ENCODE measurements around the gene SPATA17. TPM values are rescaled to one million over a fixed set of nuclear protein-coding genes. Genes with fewer than 3 reads are reported as not detected.

Gene SPATA17
- total and polyA plus RNA-seq, 10 of the 15 experiments (the other 5 are each of a cell fraction or from before 2014, with no cell fraction given), result 0.08 to 0.27 (median 0.11) TPM; not detected in 6

DNA sequence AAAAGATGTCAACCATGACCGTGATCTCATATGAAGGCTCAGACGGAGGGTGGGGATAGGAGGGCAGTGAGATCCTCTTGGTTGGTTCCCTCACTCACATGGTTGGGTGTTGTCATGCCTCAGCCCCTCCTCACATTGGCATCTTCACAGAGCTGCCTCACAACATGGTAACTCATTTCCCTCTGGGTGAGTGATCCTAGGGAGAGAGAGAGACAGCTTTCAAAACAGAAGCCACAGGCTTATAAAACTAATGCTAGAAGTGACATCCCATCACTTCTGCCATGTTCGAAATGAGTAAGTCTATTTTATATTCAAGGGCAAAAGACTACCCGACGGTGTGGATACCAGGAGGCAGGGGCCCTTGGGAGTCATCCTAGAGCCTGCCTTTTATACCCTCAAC, 145.5 kb downstream of the SPATA17 start:
- intact Hi-C loops (cut with micrococcal nuclease; ENCODE audit: unreplicated experiment) (no loop called here), in situ Hi-C loops (cut with MboI) (no loop called here)
- Histone ChIP-seq H2AFZ (ENCODE audit: control insufficient read depth, low read depth, low read length) (no peak overlapping the region), H3K4me2 (ENCODE audit: control insufficient read depth, insufficient read depth) (no peak overlapping the region), H3K79me2 (ENCODE audit: control insufficient read depth, insufficient read depth, low read length) (no peaks in the 10 kb centered on the region), H3K4me1 (ENCODE audit: control insufficient read depth, insufficient read depth, low read length) (no peaks in the 10 kb centered on the region), H4K20me1 (ENCODE audit: control insufficient read depth, insufficient read depth) (no peaks in the 10 kb centered on the region), H3K9me3 (replicated peaks; ENCODE audit: control insufficient read depth, insufficient read depth, low read length) (no peaks in the 10 kb centered on the region), H3K27me3 (replicated peaks in 1 of 2; ENCODE audit: control insufficient read depth in 2 of 2, insufficient read depth in 2 of 2, low read length in 1 of 2) (no peaks in the 10 kb centered on the region), H3K9ac (ENCODE audit: control insufficient read depth, insufficient read depth, low read length) (no peak overlapping the region), H3K27ac (ENCODE audit: control insufficient read depth, insufficient read depth) (no peak overlapping the region), H3K4me3 (no peak overlapping the region), H3K36me3 (ENCODE audit: control insufficient read depth in 2 of 2, insufficient read depth in 2 of 2, low read length in 1 of 2) (no peaks in the 10 kb centered on the region)
- TF ChIP-seq, protein P1, sequence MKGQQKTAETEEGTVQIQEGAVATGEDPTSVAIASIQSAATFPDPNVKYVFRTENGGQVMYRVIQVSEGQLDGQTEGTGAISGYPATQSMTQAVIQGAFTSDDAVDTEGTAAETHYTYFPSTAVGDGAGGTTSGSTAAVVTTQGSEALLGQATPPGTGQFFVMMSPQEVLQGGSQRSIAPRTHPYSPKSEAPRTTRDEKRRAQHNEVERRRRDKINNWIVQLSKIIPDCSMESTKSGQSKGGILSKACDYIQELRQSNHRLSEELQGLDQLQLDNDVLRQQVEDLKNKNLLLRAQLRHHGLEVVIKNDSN (IDR thresholded peaks at IDR 0.05; ENCODE audit: borderline replicate concordance, extremely low read length, insufficient read depth, low read depth, low read length), result no peak
- TF ChIP-seq, protein P2, sequence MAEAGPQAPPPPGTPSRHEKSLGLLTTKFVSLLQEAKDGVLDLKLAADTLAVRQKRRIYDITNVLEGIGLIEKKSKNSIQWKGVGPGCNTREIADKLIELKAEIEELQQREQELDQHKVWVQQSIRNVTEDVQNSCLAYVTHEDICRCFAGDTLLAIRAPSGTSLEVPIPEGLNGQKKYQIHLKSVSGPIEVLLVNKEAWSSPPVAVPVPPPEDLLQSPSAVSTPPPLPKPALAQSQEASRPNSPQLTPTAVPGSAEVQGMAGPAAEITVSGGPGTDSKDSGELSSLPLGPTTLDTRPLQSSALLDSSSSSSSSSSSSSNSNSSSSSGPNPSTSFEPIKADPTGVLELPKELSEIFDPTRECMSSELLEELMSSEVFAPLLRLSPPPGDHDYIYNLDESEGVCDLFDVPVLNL (IDR thresholded peaks at IDR 0.05; ENCODE audit: low read depth, low read length), result no peak
- TF ChIP-seq, protein P3, sequence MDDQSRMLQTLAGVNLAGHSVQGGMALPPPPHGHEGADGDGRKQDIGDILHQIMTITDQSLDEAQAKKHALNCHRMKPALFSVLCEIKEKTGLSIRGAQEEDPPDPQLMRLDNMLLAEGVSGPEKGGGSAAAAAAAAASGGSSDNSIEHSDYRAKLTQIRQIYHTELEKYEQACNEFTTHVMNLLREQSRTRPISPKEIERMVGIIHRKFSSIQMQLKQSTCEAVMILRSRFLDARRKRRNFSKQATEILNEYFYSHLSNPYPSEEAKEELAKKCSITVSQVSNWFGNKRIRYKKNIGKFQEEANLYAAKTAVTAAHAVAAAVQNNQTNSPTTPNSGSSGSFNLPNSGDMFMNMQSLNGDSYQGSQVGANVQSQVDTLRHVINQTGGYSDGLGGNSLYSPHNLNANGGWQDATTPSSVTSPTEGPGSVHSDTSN (IDR thresholded peaks at IDR 0.05; ENCODE audit: insufficient replicate concordance, low read depth, low read length), result no peak
- TF ChIP-seq NFXL1 (IDR thresholded peaks at IDR 0.05; ENCODE audit: borderline replicate concordance), result no peak
- TF ChIP-seq NFIC (IDR thresholded peaks at IDR 0.05; ENCODE audit: low read depth, low read length), result no peak
- no peak for TF ChIP-seq MYC (IDR thresholded peaks at IDR 0.05; ENCODE audit: insufficient read depth, insufficient read length, insufficient replicate concordance, low read length, severe bottlenecking)
- TF ChIP-seq, protein P4, sequence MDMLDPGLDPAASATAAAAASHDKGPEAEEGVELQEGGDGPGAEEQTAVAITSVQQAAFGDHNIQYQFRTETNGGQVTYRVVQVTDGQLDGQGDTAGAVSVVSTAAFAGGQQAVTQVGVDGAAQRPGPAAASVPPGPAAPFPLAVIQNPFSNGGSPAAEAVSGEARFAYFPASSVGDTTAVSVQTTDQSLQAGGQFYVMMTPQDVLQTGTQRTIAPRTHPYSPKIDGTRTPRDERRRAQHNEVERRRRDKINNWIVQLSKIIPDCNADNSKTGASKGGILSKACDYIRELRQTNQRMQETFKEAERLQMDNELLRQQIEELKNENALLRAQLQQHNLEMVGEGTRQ (IDR thresholded peaks at IDR 0.05; ENCODE audit: borderline replicate concordance, low read depth, low read length), result no peak
- TF ChIP-seq PAX8 (IDR thresholded peaks at IDR 0.05), result no peak
- no peak for TF ChIP-seq MXI1 (IDR thresholded peaks at IDR 0.05; ENCODE audit: low read depth, low read length)
- TF ChIP-seq ATF7 (IDR thresholded peaks at IDR 0.05; ENCODE audit: low read depth), result no peak
- no peak for TF ChIP-seq GABPA (IDR thresholded peaks at IDR 0.05; ENCODE audit: low read depth)
- no peak for TF ChIP-seq ZZZ3 (IDR thresholded peaks at IDR 0.05; ENCODE audit: control insufficient read depth, insufficient read length, low read depth)
- TF ChIP-seq MEF2B (IDR thresholded peaks at IDR 0.05; ENCODE audit: partially characterized antibody, poor library complexity, severe bottlenecking), result no peak
- TF ChIP-seq, protein P5, sequence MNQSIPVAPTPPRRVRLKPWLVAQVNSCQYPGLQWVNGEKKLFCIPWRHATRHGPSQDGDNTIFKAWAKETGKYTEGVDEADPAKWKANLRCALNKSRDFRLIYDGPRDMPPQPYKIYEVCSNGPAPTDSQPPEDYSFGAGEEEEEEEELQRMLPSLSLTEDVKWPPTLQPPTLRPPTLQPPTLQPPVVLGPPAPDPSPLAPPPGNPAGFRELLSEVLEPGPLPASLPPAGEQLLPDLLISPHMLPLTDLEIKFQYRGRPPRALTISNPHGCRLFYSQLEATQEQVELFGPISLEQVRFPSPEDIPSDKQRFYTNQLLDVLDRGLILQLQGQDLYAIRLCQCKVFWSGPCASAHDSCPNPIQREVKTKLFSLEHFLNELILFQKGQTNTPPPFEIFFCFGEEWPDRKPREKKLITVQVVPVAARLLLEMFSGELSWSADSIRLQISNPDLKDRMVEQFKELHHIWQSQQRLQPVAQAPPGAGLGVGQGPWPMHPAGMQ (IDR thresholded peaks at IDR 0.05; ENCODE audit: borderline replicate concordance), result no peak
- no peak for TF ChIP-seq ZNF217 (IDR thresholded peaks at IDR 0.05)
- TF ChIP-seq SPI1 (IDR thresholded peaks at IDR 0.05; ENCODE audit: borderline replicate concordance, insufficient read depth, low read depth, low read length), result no peak
- TF ChIP-seq SUZ12 (IDR thresholded peaks at IDR 0.05; ENCODE audit: unreplicated experiment), result no peak
- TF ChIP-seq SMARCA5 (IDR thresholded peaks at IDR 0.05), result no peak
- TF ChIP-seq, protein P6, sequence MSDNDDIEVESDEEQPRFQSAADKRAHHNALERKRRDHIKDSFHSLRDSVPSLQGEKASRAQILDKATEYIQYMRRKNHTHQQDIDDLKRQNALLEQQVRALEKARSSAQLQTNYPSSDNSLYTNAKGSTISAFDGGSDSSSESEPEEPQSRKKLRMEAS (IDR thresholded peaks at IDR 0.05; ENCODE audit: low read depth, low read length), result no peak
- TF ChIP-seq SMAD1 (IDR thresholded peaks at IDR 0.05; ENCODE audit: low read depth, partially characterized antibody), result no peak
- 37% methylated on average over 5 of the region's 5 CpGs for WGBS (ENCODE audit: insufficient coverage, insufficient replicate concordance, low lambda C conversion rate, missing lambda C conversion rate)
- ChIA-PET POLR2A (no interaction called here), SMC1A (ENCODE audit: uncharacterized antibody, unreplicated experiment) (no interaction called here), CTCF (no interaction called here), RAD21 (ENCODE audit: unreplicated experiment) (no interaction called here)
- BruUV-seq (replicated peaks), result no TSS peak
- ATAC-seq (no peak), DNase-seq (ENCODE audit: low read depth, low spot score) (no peak), FAIRE-seq (no peak)

Data from GM12878 (cell line).